ENCODE measurements around the gene CACNG6.

Gene CACNG6

GRCh38 chr19:54021932-54022331 is 30.5 kb downstream of the CACNG6 start:
- no peak overlapping the region for H3K4me2 ChIP-seq (ENCODE audit: low read length)
- TF ChIP-seq CTCF (IDR thresholded peaks at IDR 0.05; ENCODE audit: low read depth, low read length) (no peak), EZH2phosphoT487 (IDR thresholded peaks at IDR 0.05; ENCODE audit: low read depth) (no peak)
- H2AFZ ChIP-seq (ENCODE audit: low read depth, low read length): no peak overlapping the region

GRCh38 chr19:54023191-54023590 is 31.8 kb downstream of the CACNG6 start:
- no peaks in the 10 kb centered on the region for H3K27me3 ChIP-seq (ENCODE audit: low read depth, low read length)
- H2AFZ ChIP-seq (ENCODE audit: low read depth, low read length): no peak overlapping the region
- no peak overlapping the region for H3K4me3 ChIP-seq (ENCODE audit: low read length)
- no peaks in the 10 kb centered on the region for H3K4me1 ChIP-seq (ENCODE audit: low read length)
- H3K9ac ChIP-seq (ENCODE audit: low read length): no peak overlapping the region
- no peaks in the 10 kb centered on the region for H4K20me1 ChIP-seq (ENCODE audit: insufficient read depth, low read length)
- H3K36me3 ChIP-seq (replicated peaks; ENCODE audit: low read depth, low read length): no peaks in the 10 kb centered on the region
- no peak overlapping the region for H3K4me2 ChIP-seq (ENCODE audit: low read length)
- H3K27ac ChIP-seq (ENCODE audit: low read length): no peak overlapping the region
- no peaks in the 10 kb centered on the region for H3K79me2 ChIP-seq (ENCODE audit: low read length)
- no peaks in the 10 kb centered on the region for H3K9me3 ChIP-seq (ENCODE audit: insufficient read depth, low read length)
- TF ChIP-seq EZH2phosphoT487 (IDR thresholded peaks at IDR 0.05; ENCODE audit: low read depth) (no peak), CTCF (IDR thresholded peaks at IDR 0.05; ENCODE audit: low read depth, low read length) (no peak)

More at GRCh38 chr19:54021932-54022331, 30.5 kb downstream of the CACNG6 start:
- H3K27ac ChIP-seq (ENCODE audit: low read length): no peak overlapping the region
- no peaks in the 10 kb centered on the region for H4K20me1 ChIP-seq (ENCODE audit: insufficient read depth, low read length)
- H3K4me1 ChIP-seq (ENCODE audit: low read length): no peaks in the 10 kb centered on the region
- no peaks in the 10 kb centered on the region for H3K36me3 ChIP-seq (replicated peaks; ENCODE audit: low read depth, low read length)
- no peaks in the 10 kb centered on the region for H3K79me2 ChIP-seq (ENCODE audit: low read length)
- H3K9ac ChIP-seq (ENCODE audit: low read length): no peak overlapping the region
- H3K9me3 ChIP-seq (ENCODE audit: insufficient read depth, low read length): no peaks in the 10 kb centered on the region
- no peaks in the 10 kb centered on the region for H3K27me3 ChIP-seq (ENCODE audit: low read depth, low read length)
- no peak overlapping the region for H3K4me3 ChIP-seq (ENCODE audit: low read length)

GRCh38 chr19:54024660-54025059 is 33.2 kb downstream of the CACNG6 start:
- no peak overlapping the region for H3K27ac ChIP-seq (ENCODE audit: low read length)
- no peak overlapping the region for H3K4me3 ChIP-seq (ENCODE audit: low read length)
- H3K79me2 ChIP-seq (ENCODE audit: low read length): no peaks in the 10 kb centered on the region
- no peaks in the 10 kb centered on the region for H3K36me3 ChIP-seq (replicated peaks; ENCODE audit: low read depth, low read length)
- no peaks in the 10 kb centered on the region for H3K9me3 ChIP-seq (ENCODE audit: insufficient read depth, low read length)
- H3K27me3 ChIP-seq (ENCODE audit: low read depth, low read length): no peaks in the 10 kb centered on the region
- H2AFZ ChIP-seq (ENCODE audit: low read depth, low read length): no peak overlapping the region
- no peaks in the 10 kb centered on the region for H3K4me1 ChIP-seq (ENCODE audit: low read length)
- TF ChIP-seq EZH2phosphoT487 (IDR thresholded peaks at IDR 0.05; ENCODE audit: low read depth) (no peak), CTCF (IDR thresholded peaks at IDR 0.05; ENCODE audit: low read depth, low read length) (no peak)
- no peak overlapping the region for H3K4me2 ChIP-seq (ENCODE audit: low read length)
- no peak overlapping the region for H3K9ac ChIP-seq (ENCODE audit: low read length)
- H4K20me1 ChIP-seq (ENCODE audit: insufficient read depth, low read length): no peaks in the 10 kb centered on the region

- no peak overlapping the region for H3K9ac ChIP-seq (ENCODE audit: low read length)
- no peaks in the 10 kb centered on the region for H3K36me3 ChIP-seq (replicated peaks; ENCODE audit: low read depth, low read length)
- no peaks in the 10 kb centered on the region for H3K4me1 ChIP-seq (ENCODE audit: low read length)
- H3K79me2 ChIP-seq (ENCODE audit: low read length): no peaks in the 10 kb centered on the region
- H3K9me3 ChIP-seq (ENCODE audit: insufficient read depth, low read length): no peaks in the 10 kb centered on the region
- TF ChIP-seq CTCF (IDR thresholded peaks at IDR 0.05; ENCODE audit: low read depth, low read length) (no peak), EZH2phosphoT487 (IDR thresholded peaks at IDR 0.05; ENCODE audit: low read depth) (no peak)
- H2AFZ ChIP-seq (ENCODE audit: low read depth, low read length): no peak overlapping the region
- H3K4me2 ChIP-seq (ENCODE audit: low read length): no peak overlapping the region
- H4K20me1 ChIP-seq (ENCODE audit: insufficient read depth, low read length): no peaks in the 10 kb centered on the region
- no peaks in the 10 kb centered on the region for H3K27me3 ChIP-seq (ENCODE audit: low read depth, low read length)
- H3K4me3 ChIP-seq (ENCODE audit: low read length): no peak overlapping the region
- no peak overlapping the region for H3K27ac ChIP-seq (ENCODE audit: low read length)
These were observed 35.2 kb downstream of the CACNG6 start for GRCh38 chr19:54026656-54027055.

Measured in OCI-LY3 (cell line).